Endothelial cell of umbilical vein (primary cell): Measurements from ENCODE around the gene DNAH10.

Experiments used
- JUN ChIP-seq: IDR thresholded peaks from 2 replicates; pipeline ENCODE4 v1.6.1; 2011; ENCODE audit warnings: borderline replicate concordance, low read depth; ENCODE audit not compliant: insufficient read length, insufficient read depth
- POLR2A ChIP-seq: IDR thresholded peaks from 2 replicates; pipeline ENCODE4 v1.6.1; 2012; ENCODE audit warnings: low read depth, mild to moderate bottlenecking, control low read depth, low read length
- POLR2AphosphoS5 ChIP-seq: IDR thresholded peaks from 2 replicates; pipeline ENCODE4 v1.6.1; 2012; ENCODE audit warnings: low read depth, mild to moderate bottlenecking, control low read depth, low read length, moderate library complexity; ENCODE audit not compliant: insufficient read depth
- TF ChIP-seq, protein P1 (sequence below), 2 donors: IDR thresholded peaks; 1 replicate in 1 of 2; 2 replicates in 1 of 2; pipeline ENCODE4 v1.5.1; 2011; ENCODE audit warnings: low read length in 2 of 2, mild to moderate bottlenecking in 2 of 2, moderate library complexity in 2 of 2, control low read depth in 1 of 2, inconsistent platforms in 1 of 2, low read depth in 1 of 2; ENCODE audit not compliant: insufficient read depth in 1 of 2; ENCODE audit errors: extremely low read depth in 1 of 2
- TF ChIP-seq, protein P2 (sequence below): IDR thresholded peaks from 2 replicates; pipeline ENCODE4 v1.6.1; 2011; ENCODE audit not compliant: insufficient read depth, insufficient read length

DNA sequence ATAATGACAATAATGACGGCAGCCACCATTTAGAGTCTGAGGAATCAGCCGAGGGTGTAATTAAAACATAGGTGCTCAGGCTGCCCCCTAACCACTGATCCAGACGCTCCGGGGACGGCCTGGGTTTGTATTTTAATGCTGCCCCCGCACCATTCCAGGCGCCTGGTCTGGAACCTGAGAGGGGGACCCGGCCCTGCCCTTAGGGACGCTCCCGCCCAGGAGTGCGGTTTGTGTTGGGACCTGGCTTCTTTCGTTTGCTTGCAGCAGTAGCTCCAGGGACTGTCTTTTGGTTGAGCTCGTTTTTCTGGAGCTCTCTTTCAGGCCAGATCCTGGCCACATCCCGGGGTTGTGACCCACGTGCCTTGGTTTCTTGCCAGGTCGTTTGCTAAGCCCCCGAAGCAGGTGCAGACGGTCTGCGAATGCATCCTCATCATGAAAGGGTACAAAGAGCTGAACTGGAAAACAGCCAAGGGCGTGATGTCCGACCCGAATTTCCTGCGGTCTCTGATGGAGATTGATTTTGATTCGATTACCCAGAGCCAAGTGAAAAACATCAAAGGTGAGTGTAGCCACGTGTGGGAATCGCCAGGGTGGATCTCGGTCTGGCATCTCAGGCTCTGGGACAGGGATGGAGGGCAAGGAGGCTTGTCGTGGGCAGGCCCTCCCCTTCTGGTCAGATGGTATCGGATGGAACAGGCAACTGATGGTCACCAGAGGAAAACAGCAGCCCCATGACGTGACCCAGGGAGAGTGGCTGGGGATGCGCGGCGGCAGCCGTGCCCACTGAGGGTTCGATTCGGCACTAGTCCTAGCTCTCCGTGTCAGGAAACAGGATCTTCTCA lies 147.0 kb downstream of the DNAH10 start:
- TF ChIP-seq, protein P1, sequence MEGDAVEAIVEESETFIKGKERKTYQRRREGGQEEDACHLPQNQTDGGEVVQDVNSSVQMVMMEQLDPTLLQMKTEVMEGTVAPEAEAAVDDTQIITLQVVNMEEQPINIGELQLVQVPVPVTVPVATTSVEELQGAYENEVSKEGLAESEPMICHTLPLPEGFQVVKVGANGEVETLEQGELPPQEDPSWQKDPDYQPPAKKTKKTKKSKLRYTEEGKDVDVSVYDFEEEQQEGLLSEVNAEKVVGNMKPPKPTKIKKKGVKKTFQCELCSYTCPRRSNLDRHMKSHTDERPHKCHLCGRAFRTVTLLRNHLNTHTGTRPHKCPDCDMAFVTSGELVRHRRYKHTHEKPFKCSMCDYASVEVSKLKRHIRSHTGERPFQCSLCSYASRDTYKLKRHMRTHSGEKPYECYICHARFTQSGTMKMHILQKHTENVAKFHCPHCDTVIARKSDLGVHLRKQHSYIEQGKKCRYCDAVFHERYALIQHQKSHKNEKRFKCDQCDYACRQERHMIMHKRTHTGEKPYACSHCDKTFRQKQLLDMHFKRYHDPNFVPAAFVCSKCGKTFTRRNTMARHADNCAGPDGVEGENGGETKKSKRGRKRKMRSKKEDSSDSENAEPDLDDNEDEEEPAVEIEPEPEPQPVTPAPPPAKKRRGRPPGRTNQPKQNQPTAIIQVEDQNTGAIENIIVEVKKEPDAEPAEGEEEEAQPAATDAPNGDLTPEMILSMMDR (IDR thresholded peaks at IDR 0.05; ENCODE audit: extremely low read depth in 1 of 2, insufficient read depth in 1 of 2, low read depth in 1 of 2, low read length in 2 of 2) = no peak
- TF ChIP-seq JUN (no peak), POLR2A (no peak), POLR2AphosphoS5 (no peak)
- TF ChIP-seq, protein P2, sequence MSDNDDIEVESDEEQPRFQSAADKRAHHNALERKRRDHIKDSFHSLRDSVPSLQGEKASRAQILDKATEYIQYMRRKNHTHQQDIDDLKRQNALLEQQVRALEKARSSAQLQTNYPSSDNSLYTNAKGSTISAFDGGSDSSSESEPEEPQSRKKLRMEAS = no peak
